GM21723 (cell line): Measurements from ENCODE around the gene DEPDC1.
"Not testable (repeated sequence)": the region's sequence is repeated elsewhere in the genome, so short reads cannot be mapped to it uniquely, and the experiment has no call there.

Experiments
- ATAC-seq: cut with Tn5 transposase; IDR thresholded peaks from one replicate; pipeline ENCODE4 v1.9.1; 2021; ENCODE audit warnings: mild to moderate bottlenecking, moderate library complexity; ENCODE audit not compliant: unreplicated experiment

Gene DEPDC1

GRCh38 chr1:68496680-68497357, at the start of gene DEPDC1:
DEPDC1 (minus strand) TSS chr1:68497082; CDS start chr1:68496999, 83 bp downstream.
- ATAC-seq = peak; percentile 95

GRCh38 chr1:68544651-68545050, 47.8 kb upstream of the DEPDC1 start:
- ATAC-seq = no peak

GRCh38 chr1:68542586-68542985, 45.7 kb upstream of the DEPDC1 start:
- no peak for ATAC-seq

GRCh38 chr1:68538941-68539340, 42.1 kb upstream of the DEPDC1 start:
- no peak for ATAC-seq

- no peak for ATAC-seq
These were observed 31.4 kb upstream of the DEPDC1 start for GRCh38 chr1:68528243-68528642.

GRCh38 chr1:68525781-68526180, 28.9 kb upstream of the DEPDC1 start:
- ATAC-seq = no peak

- no peak for ATAC-seq
These were observed 24.4 kb upstream of the DEPDC1 start for GRCh38 chr1:68521286-68521685.

- no peak for ATAC-seq
These were observed 19.2 kb upstream of the DEPDC1 start for GRCh38 chr1:68516066-68516465.

GRCh38 chr1:68511254-68511653, 14.4 kb upstream of the DEPDC1 start:
- no peak for ATAC-seq

- no peak for ATAC-seq
These were observed 9.5 kb upstream of the DEPDC1 start for GRCh38 chr1:68506386-68506785.

- no peak for ATAC-seq
These were observed 6.2 kb upstream of the DEPDC1 start for GRCh38 chr1:68503085-68503484.

GRCh38 chr1:68497358-68497698, 446 bp upstream of the DEPDC1 start:
- peak; percentile 31 for ATAC-seq

- peak; percentile 31 for ATAC-seq
These were observed 758 bp downstream of the DEPDC1 start for GRCh38 chr1:68495968-68496679.

GRCh38 chr1:68495532-68495931, 1.4 kb downstream of the DEPDC1 start:
- ATAC-seq = no peak

- ATAC-seq = no peak
These were observed 3.7 kb downstream of the DEPDC1 start for GRCh38 chr1:68493193-68493592.

GRCh38 chr1:68492255-68492654, 4.6 kb downstream of the DEPDC1 start:
- ATAC-seq = not testable (repeated sequence)

- no peak for ATAC-seq
These were observed 6.7 kb downstream of the DEPDC1 start for GRCh38 chr1:68490046-68490651.

- ATAC-seq = no peak
These were observed 11.4 kb downstream of the DEPDC1 start for GRCh38 chr1:68485431-68486022.

GRCh38 chr1:68484618-68485017, 12.3 kb downstream of the DEPDC1 start:
- ATAC-seq = no peak

- no peak for ATAC-seq
These were observed 15.8 kb downstream of the DEPDC1 start for GRCh38 chr1:68481041-68481440.

GRCh38 chr1:68479501-68479900, 17.4 kb downstream of the DEPDC1 start:
- no peak for ATAC-seq

- ATAC-seq = no peak
These were observed 18.2 kb downstream of the DEPDC1 start for GRCh38 chr1:68478662-68479061.
